Measurements from ENCODE around the gene ATG16L2. TPM values are rescaled to one million over a fixed set of nuclear protein-coding genes. Genes with fewer than 3 reads are reported as not detected.

Gene ATG16L2
- polyA plus RNA-seq, 10 donors = 8.8 to 26.0 (median 14.1) TPM

Other genes with a start within 250 kb of the ATG16L2 start
- gene PDE2A, start 140.0 kb upstream of the ATG16L2 start, polyA plus RNA-seq (ENCODE audit: insufficient read length in 10 of 10) = 10 to 100 TPM; 10.3 to 25.0 (median 17.9) TPM
- 10 to 100 TPM; 48.1 to 73.3 (median 57.5) TPM for gene ARAP1, start 62.0 kb upstream of the ATG16L2 start, polyA plus RNA-seq (ENCODE audit: insufficient read length in 10 of 10)
- 10 to 100 TPM; 36.9 to 68.3 (median 46.8) TPM for gene STARD10, start 20.4 kb upstream of the ATG16L2 start, polyA plus RNA-seq (ENCODE audit: insufficient read length in 10 of 10)

Data from muscle of back (tissue), 10 donors.